ENCODE measurements around the gene CDIPT. TPM values are rescaled to one million over a fixed set of nuclear protein-coding genes. Genes with fewer than 3 reads are reported as not detected.
"Not testable (repeated sequence)": the region's sequence is repeated elsewhere in the genome, so short reads cannot be mapped to it uniquely, and the experiment has no call there.

Gene CDIPT
- total RNA-seq, 1 experiment from 2014 or later, result 58.3 TPM

DNA sequence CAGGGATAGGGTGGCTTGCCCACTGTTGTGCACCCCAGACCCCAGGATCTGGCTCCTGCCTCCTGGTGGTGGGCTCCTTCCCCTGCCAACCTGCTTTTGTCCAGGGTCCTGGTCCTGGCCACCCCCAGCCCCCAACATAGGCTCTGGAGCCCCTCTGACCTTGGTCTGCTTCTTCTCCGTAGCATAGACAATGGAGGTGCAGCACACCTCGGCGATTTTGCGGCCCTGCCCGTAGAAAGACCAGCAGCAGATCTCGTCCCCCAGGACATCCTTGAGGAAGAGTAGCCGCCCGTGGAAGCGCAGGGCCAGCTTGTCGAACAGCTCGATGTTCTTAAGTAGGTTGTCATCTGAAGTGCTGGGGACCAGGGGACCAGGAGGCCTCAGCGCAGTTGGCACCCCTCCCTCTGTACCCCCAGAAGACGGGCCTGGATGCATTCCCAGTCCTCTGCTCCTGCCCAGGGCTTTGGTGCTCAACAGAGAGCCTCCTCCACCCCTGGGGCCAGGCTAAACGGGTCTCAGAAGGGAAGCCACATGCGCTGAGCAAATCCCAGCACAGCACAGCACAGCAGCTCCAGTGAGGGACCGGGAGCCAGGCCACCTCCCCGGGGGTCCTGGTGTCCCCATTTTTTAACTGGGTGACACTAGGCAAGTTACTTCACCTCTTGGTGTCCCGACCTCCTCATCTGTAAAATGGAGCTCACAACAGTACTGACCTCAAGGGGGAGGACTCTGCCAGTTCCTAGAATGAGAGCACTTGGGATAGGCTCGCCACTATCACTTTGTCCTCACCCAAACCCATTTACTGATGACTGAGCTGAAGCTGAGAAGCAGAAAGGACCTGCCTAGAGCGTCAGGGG is 48.0 kb upstream of the CDIPT start:
- no TSS peak for BruUV-seq (replicated peaks)
- DNase-seq (ENCODE audit: low read depth, low spot score) (no peak), ATAC-seq (0 out of 2 replicates have a peak, but pooled peaks have one; percentile 21)
- no peaks in the 10 kb centered on the region for H4K20me1 ChIP-seq (ENCODE audit: insufficient read depth)
- H3K4me2 ChIP-seq (ENCODE audit: low read length), result no peak overlapping the region
- POLR2A ChIA-PET, result interaction anchor here (0.6 kb wide), 1 partner anchor 209 kb away, joined by 6 read pairs; no protein-coding TSS in a partner anchor
- no peak overlapping the region for H3K27ac ChIP-seq (ENCODE audit: low read depth, low read length)
- H3K27me3 ChIP-seq (ENCODE audit: insufficient read depth, low read length), result no peaks in the 10 kb centered on the region
- no peak overlapping the region for H3K9ac ChIP-seq (ENCODE audit: low read length)
- H3K4me1 ChIP-seq (ENCODE audit: control insufficient read depth in 1 of 2, insufficient read depth in 2 of 2, low read length in 2 of 2), result no peaks in the 10 kb centered on the region
- no peak overlapping the region for H2AFZ ChIP-seq (ENCODE audit: low read depth, low read length, poor library complexity, severe bottlenecking)
- no peaks in the 10 kb centered on the region for H3K79me2 ChIP-seq (ENCODE audit: insufficient read depth, low read length)
- CTCF ChIA-PET, result no interaction called here
- H3K9me2 ChIP-seq (ENCODE audit: insufficient read depth), result no peaks in the 10 kb centered on the region
- RAD21 ChIA-PET (ENCODE audit: low non-redundant PET in 1 of 2, low total read pairs in 2 of 2, uncharacterized antibody in 2 of 2, unreplicated experiment in 2 of 2), result no interaction called here
- H3K4me3 ChIP-seq (replicated peaks in 1 of 2; ENCODE audit: low read depth in 1 of 2, low read length in 2 of 2), result no peak overlapping the region
- no peaks in the 10 kb centered on the region for H3K9me3 ChIP-seq (ENCODE audit: control insufficient read depth in 1 of 2, insufficient read depth in 1 of 2, low read depth in 1 of 2, low read length in 2 of 2)
- no peak for TF ChIP-seq CBX3 (IDR thresholded peaks at IDR 0.05; ENCODE audit: low read depth)
- TF ChIP-seq RAD21 (IDR thresholded peaks at IDR 0.05; ENCODE audit: low read depth), result 0 out of 2 replicates have a peak, but pooled peaks have one; percentile 4
- no peaks in the 10 kb centered on the region; a peak in 3 of 4 replicates for H3K36me3 ChIP-seq (ENCODE audit: control insufficient read depth in 1 of 2, insufficient read depth in 2 of 2, low read length in 2 of 2)
- intact Hi-C loops (cut with micrococcal nuclease), result no loop called here

DNA sequence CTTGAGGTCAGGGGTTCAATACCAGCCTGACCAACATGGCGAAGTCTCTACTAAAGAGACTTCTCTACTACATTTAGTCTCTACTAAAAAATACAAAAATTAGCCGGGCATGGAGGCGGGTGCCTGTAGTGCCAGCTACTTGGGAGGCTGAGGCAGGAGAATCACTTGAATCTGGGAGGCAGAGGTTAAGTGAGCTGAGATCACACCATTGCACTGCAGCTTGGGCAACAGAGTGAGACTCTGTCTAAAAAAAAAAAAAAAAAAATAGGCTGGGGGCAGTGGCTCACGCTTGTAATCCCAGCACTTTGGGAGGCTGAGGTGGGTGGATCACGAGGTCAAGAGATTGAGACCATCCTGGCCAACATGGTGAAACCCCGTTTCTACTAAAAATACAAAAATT is 46.8 kb upstream of the CDIPT start:
- H3K9me2 ChIP-seq (ENCODE audit: insufficient read depth); H2AFZ ChIP-seq (ENCODE audit: low read depth, low read length, poor library complexity, severe bottlenecking); CTCF ChIA-PET; H3K4me3 ChIP-seq (replicated peaks in 1 of 2; ENCODE audit: low read depth in 1 of 2, low read length in 2 of 2); intact Hi-C loops (cut with micrococcal nuclease); DNase-seq (ENCODE audit: low read depth, low spot score); RAD21 ChIA-PET (ENCODE audit: low non-redundant PET in 1 of 2, low total read pairs in 2 of 2, uncharacterized antibody in 2 of 2, unreplicated experiment in 2 of 2); BruUV-seq (replicated peaks); H3K36me3 ChIP-seq (ENCODE audit: control insufficient read depth in 1 of 2, insufficient read depth in 2 of 2, low read length in 2 of 2); H4K20me1 ChIP-seq (ENCODE audit: insufficient read depth); H3K9ac ChIP-seq (ENCODE audit: low read length); H3K9me3 ChIP-seq (ENCODE audit: control insufficient read depth in 1 of 2, insufficient read depth in 1 of 2, low read depth in 1 of 2, low read length in 2 of 2); H3K4me2 ChIP-seq (ENCODE audit: low read length); H3K27me3 ChIP-seq (ENCODE audit: insufficient read depth, low read length); H3K79me2 ChIP-seq (ENCODE audit: insufficient read depth, low read length); H3K4me1 ChIP-seq (ENCODE audit: control insufficient read depth in 1 of 2, insufficient read depth in 2 of 2, low read length in 2 of 2); ATAC-seq; H3K27ac ChIP-seq (ENCODE audit: low read depth, low read length): not testable (repeated sequence)
- POLR2A ChIA-PET, result interaction anchor here (0.7 kb wide), 1 partner anchor 41 kb away, joined by 5 read pairs; no protein-coding TSS in a partner anchor

All from HCT116 (cell line).